ENCODE results near the gene STAM2. TPM values are rescaled to one million over a fixed set of nuclear protein-coding genes. Genes with fewer than 3 reads are reported as not detected.

STAM2 gene
- total and polyA plus RNA-seq, 2 of the 13 experiments (the other 11 are each of a cell fraction or from before 2014, with no cell fraction given), result 14.7 to 24.1 TPM

GRCh38 chr2:152200565-152201465 is 25.3 kb upstream of the STAM2 start (continued):
- TF ChIP-seq ZBTB33 (CRISPR knock-in tag; IDR thresholded peaks at IDR 0.05), result 0 out of 2 replicates have a peak, but pooled peaks have one; percentile 19
- TF ChIP-seq ZMYM3 (CRISPR knock-in tag; IDR thresholded peaks at IDR 0.05), result 0 out of 2 replicates have a peak, but pooled peaks have one; percentile 14
- TF ChIP-seq ZNF468 (CRISPR knock-in tag; IDR thresholded peaks at IDR 0.05), result no peak
- peak; percentile 65 for TF ChIP-seq SAP130 (CRISPR knock-in tag; IDR thresholded peaks at IDR 0.05; ENCODE audit: low read depth)
- TF ChIP-seq ZNF792 (CRISPR knock-in tag; IDR thresholded peaks at IDR 0.05), result 0 out of 2 replicates have a peak, but pooled peaks have one; percentile 45

- WGBS (ENCODE audit: low lambda C conversion rate), result 60% methylated on average over 4 of the region's 4 CpGs
- DNase-seq (ENCODE audit: low spot score) (no peak), ATAC-seq (no peak), FAIRE-seq (no peak)
- no peak overlapping the region for H3K27ac ChIP-seq (ENCODE audit: extremely low read length, insufficient read depth, low read length)
- no TSS peak for BruUV-seq (replicated peaks)
- H3K4me3 ChIP-seq (replicated peaks in 1 of 3; ENCODE audit: insufficient read depth in 1 of 3, low read depth in 2 of 3, low read length in 3 of 3), result no peak overlapping the region
- in situ Hi-C loops (cut with HindIII; ENCODE audit: extremely low pct_ligation_motif_present, low pct_unique_long_range_greater_than_20kb), result no loop called here
- ChIA-PET CTCF (ENCODE audit: low intra/inter-chr PET ratio, low total read pairs) (no interaction called here), POLR2A (no interaction called here)
- no peaks in the 10 kb centered on the region for H3K9me3 ChIP-seq (ENCODE audit: low read length)
- no peaks in the 10 kb centered on the region for H4K20me1 ChIP-seq (ENCODE audit: insufficient read depth, low read length)
- H3K79me2 ChIP-seq (ENCODE audit: insufficient read depth, low read length), result no peaks in the 10 kb centered on the region
- 0 out of 5 replicates have a peak, but pooled peaks cover 0 to 6% of the 10 kb centered on the region in 2 experiments for H3K27me3 ChIP-seq (ENCODE audit: control insufficient read depth in 1 of 2, insufficient read depth in 2 of 2, low read length in 2 of 2)
- H3K4me1 ChIP-seq (ENCODE audit: insufficient read depth, low read length), result peaks cover 14% of the 10 kb centered on the region
- no peak overlapping the region for H2AFZ ChIP-seq (ENCODE audit: low read length)
- no peaks in the 10 kb centered on the region for H3K36me3 ChIP-seq (replicated peaks in 1 of 2; ENCODE audit: control insufficient read depth in 1 of 2, insufficient read depth in 2 of 2, low read length in 2 of 2)
- no peak for TF ChIP-seq U2AF1 (optimal IDR thresholded peaks at IDR 0.05; ENCODE audit: low read depth, low read length)
- TF ChIP-seq FOXO4 (CRISPR knock-in tag; conservative IDR thresholded peaks at IDR 0.05), result 0 out of 2 replicates have a peak, but pooled peaks have one; percentile 59
- no peak for TF ChIP-seq ZMYM2 (CRISPR knock-in tag; IDR thresholded peaks at IDR 0.05)
- H3K4me2 ChIP-seq (ENCODE audit: low read depth, low read length), result no peak overlapping the region; the same call in 1 of the 2 replicates
- intact Hi-C loops (cut with micrococcal nuclease; ENCODE audit: unreplicated experiment), result no loop called here
- no peak overlapping the region for H3K9ac ChIP-seq (ENCODE audit: insufficient read depth, low read depth, low read length)
Observed at GRCh38 chr2:152200101-152200500, 24.5 kb upstream of the STAM2 start.
